GM12878 (cell line): ENCODE measurements around the gene GRPEL2. TPM values are rescaled to one million over a fixed set of nuclear protein-coding genes. Genes with fewer than 3 reads are reported as not detected.
A peak's percentile ranks its signal among the peaks of the same experiment; 100 is the strongest.

Experiments used
- ATAC-seq: fragments of 200-7000 bp; cut with Tn5 transposase; 3 replicates; pipeline ENCODE4 v1.9.1; 2020; ENCODE audit warnings: mild to moderate bottlenecking, moderate library complexity
- BruUV-seq: library from RNA; stranded (reverse); fragments of 400-500 nt; replicated peaks from 2 replicates; lab custom pipeline; 2021; lab: Mats Ljungman, UMichigan
- CTCF ChIA-PET: fragments of 300-600 bp; sonication (Branson Sonifier 250); formaldehyde crosslinking; extraction: SDS; loops from one replicate; lab custom pipeline; 2021; ENCODE audit warnings: inconsistent platforms; lab: Yijun Ruan, JAX
- POLR2A ChIA-PET: fragments of 350-600 bp; formaldehyde crosslinking; extraction: SDS; loops from one replicate; lab custom pipeline; 2021; ENCODE audit warnings: inconsistent platforms; lab: Charles Lee
- RAD21 ChIA-PET: fragments of 300-600 bp; sonication (Branson Sonifier 250); formaldehyde crosslinking; loops from one replicate; lab custom pipeline; 2023; ENCODE audit warnings: antibody characterized with exemption; ENCODE audit not compliant: unreplicated experiment; lab: Charles Lee
- SMC1A ChIA-PET: fragments of 300-600 bp; sonication (Branson Sonifier 250); formaldehyde crosslinking; loops from one replicate; lab custom pipeline; 2023; ENCODE audit not compliant: unreplicated experiment, uncharacterized antibody; lab: Charles Lee
- DNase-seq: peaks from one replicate; pipeline ENCODE4 v3.0.0-alpha.2; 2011; ENCODE audit warnings: low read depth, low spot score
- FAIRE-seq: peaks from 3 replicates; lab custom pipeline; 2011; peaks lifted over from hg19 to GRCh38; lab: Jason Lieb, UNC
- H2AFZ ChIP-seq: 2 replicates; pipeline ENCODE4 v1.6.0; 2011; ENCODE audit warnings: low read depth, low read length, control low read depth; ENCODE audit not compliant: control insufficient read depth
- H3K27ac ChIP-seq: 2 replicates; pipeline ENCODE4 v1.5.1; 2011; ENCODE audit warnings: control low read depth; ENCODE audit not compliant: control insufficient read depth, insufficient read depth
- H3K27me3 ChIP-seq, 2 experiments: replicated peaks in 1 of 2; 2 replicates each; pipeline versions ENCODE4 v1.6.0 to v1.6.1; 2011; ENCODE audit warnings: low read length in 1 of 2; ENCODE audit not compliant: control insufficient read depth in 2 of 2, insufficient read depth in 2 of 2
- H3K36me3 ChIP-seq, 2 experiments: 2 replicates each; pipeline ENCODE4 v1.5.1; 2011; ENCODE audit warnings: low read length in 1 of 2; ENCODE audit not compliant: control insufficient read depth in 2 of 2, insufficient read depth in 2 of 2
- H3K4me1 ChIP-seq: 2 replicates; pipeline ENCODE4 v1.6.1; 2011; ENCODE audit warnings: mild to moderate bottlenecking, low read length, moderate library complexity, mixed read lengths; ENCODE audit not compliant: control insufficient read depth, insufficient read depth
- H3K4me2 ChIP-seq: 2 replicates; pipeline ENCODE4 v1.6.0; 2011; ENCODE audit warnings: control low read depth; ENCODE audit not compliant: control insufficient read depth, insufficient read depth
- H3K4me3 ChIP-seq: fragments of 200-600 bp; sonication (generic); 2 replicates; pipeline ENCODE4 v1.5.1; 2016
- H3K79me2 ChIP-seq: 2 replicates; pipeline ENCODE4 v1.6.0; 2011; ENCODE audit warnings: low read length; ENCODE audit not compliant: control insufficient read depth, insufficient read depth
- H3K9ac ChIP-seq: 2 replicates; pipeline ENCODE4 v1.8.0; 2011; ENCODE audit warnings: low read length, control low read depth, mixed read lengths; ENCODE audit not compliant: control insufficient read depth, insufficient read depth
- H3K9me3 ChIP-seq: replicated peaks from 3 replicates; pipeline ENCODE4 v1.5.1; 2011; ENCODE audit warnings: mild to moderate bottlenecking, low read length; ENCODE audit not compliant: control insufficient read depth, insufficient read depth
- H4K20me1 ChIP-seq: 2 replicates; pipeline ENCODE4 v1.6.0; 2011; ENCODE audit not compliant: control insufficient read depth, insufficient read depth
- EGR1 ChIP-seq, 2 experiments: IDR thresholded peaks; 1 replicate in 1 of 2; 2 replicates in 1 of 2; pipeline ENCODE4 v1.6.1; 2011 to 2012; ENCODE audit warnings: low read depth in 2 of 2, low read length in 2 of 2, borderline replicate concordance in 1 of 2, mild to moderate bottlenecking in 1 of 2, moderate library complexity in 1 of 2
- KAT2A ChIP-seq: conservative IDR thresholded peaks from 2 replicates; pipeline ENCODE4 v1.6.1; 2011; ENCODE audit warnings: low read depth, low read length; ENCODE audit not compliant: control insufficient read depth
- LARP7 ChIP-seq: fragments of 450-650 bp; IDR thresholded peaks from 2 replicates; pipeline ENCODE4 v1.6.1; 2017; ENCODE audit warnings: mild to moderate bottlenecking
- TAF1 ChIP-seq: IDR thresholded peaks from 2 replicates; pipeline ENCODE4 v1.6.1; 2011; ENCODE audit warnings: mild to moderate bottlenecking, low read depth, low read length, borderline replicate concordance
- TARDBP ChIP-seq: IDR thresholded peaks from 2 replicates; pipeline ENCODE4 v1.6.1; 2016; ENCODE audit warnings: borderline replicate concordance
- ZNF217 ChIP-seq: fragments of 450-650 bp; IDR thresholded peaks from 2 replicates; pipeline ENCODE4 v1.6.1; 2017; ENCODE audit warnings: antibody characterized with exemption, mild to moderate bottlenecking
- ZNF622 ChIP-seq: fragments of 450-650 bp; IDR thresholded peaks from 2 replicates; pipeline ENCODE4 v1.6.1; 2017; ENCODE audit warnings: mild to moderate bottlenecking, inconsistent platforms
- WGBS: methylation state at CpG from one replicate; pipeline ENCODE4 v1.1.6; 2016; ENCODE audit warnings: low lambda C conversion rate; ENCODE audit not compliant: insufficient replicate concordance, insufficient coverage; ENCODE audit errors: missing lambda C conversion rate; 5-methylcytosine and 5-hydroxymethylcytosine counted together
- in situ Hi-C: fragments of 300-500 bp; cut with MboI; formaldehyde crosslinking; loops from 9 replicates; pipeline ENCODE4 v1.14.3; 2018; ENCODE audit warnings: mixed read lengths
- intact Hi-C: fragments of 100-400 bp; cut with micrococcal nuclease; formaldehyde crosslinking; loops from one replicate; pipeline ENCODE4 v1.14.2; 2022; ENCODE audit not compliant: unreplicated experiment
- polyA plus RNA-seq, 11 experiments: library from polyadenylated mRNA; depleted of rRNA in 4 of 11; unstranded in 6 of 11; stranded (reverse) in 5 of 11; fragments of >200 nt; fragmentation: Nextera tagmentation in 4 of 11; fragmentation: Illumina TruSeq in 1 of 11; extraction: Ambion mirVana in 4 of 11; extraction: Trizol in 1 of 11; gene quantifications; 1 replicate in 1 of 11; 2 replicates in 10 of 11; pipeline versions ENCODE4 v1.2.1 to v1.2.3, GENCODE V29; 2011 to 2016; ENCODE audit warnings: inconsistent platforms in 2 of 11, missing spikeins in 2 of 11, low read depth in 1 of 11
- total RNA-seq, 4 experiments: library from RNA; depleted of rRNA in 3 of 4; stranded (reverse); fragments of >200 nt in 3 of 4; fragmentation: Illumina TruSeq in 1 of 4; extraction: Trizol in 1 of 4; gene quantifications; 2 replicates each; pipeline versions ENCODE4 v1.2.1 to v1.2.3, GENCODE V29; 2013 to 2021
- TF ChIP-seq, protein P1 (sequence below): fragments of 450-650 bp; IDR thresholded peaks from 2 replicates; pipeline ENCODE4 v1.6.1; 2016; ENCODE audit warnings: mild to moderate bottlenecking, moderate library complexity, borderline replicate concordance
- TF ChIP-seq, protein P2 (sequence below): fragments of 450-650 bp; IDR thresholded peaks from 2 replicates; pipeline ENCODE4 v1.6.1; 2014; ENCODE audit warnings: mild to moderate bottlenecking

Gene GRPEL2
- total and polyA plus RNA-seq, 10 of the 15 experiments (the other 5 are each of a cell fraction or from before 2014, with no cell fraction given): 4.4 to 20.2 (median 14.1) TPM

DNA sequence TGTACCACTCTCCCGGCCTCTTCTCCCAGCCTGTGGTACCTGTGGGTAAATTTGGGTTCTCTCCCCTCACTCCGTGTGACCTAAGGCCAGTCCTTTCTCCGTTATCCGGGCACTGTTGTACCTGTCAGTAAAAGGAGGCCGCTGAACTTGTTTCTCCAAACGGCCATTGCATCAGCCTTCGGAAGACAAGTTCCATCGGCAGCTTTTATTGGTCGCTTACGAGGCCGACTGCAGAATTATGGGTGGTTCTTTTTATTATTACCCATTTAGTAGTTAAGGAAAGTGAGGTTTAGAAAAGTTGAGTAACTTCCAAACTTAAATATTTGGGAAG lies 558 bp downstream of the GRPEL2 start:
- no peaks in the 10 kb centered on the region for H3K27me3 ChIP-seq
- H3K79me2 ChIP-seq: peaks cover 23% of the 10 kb centered on the region
- peaks cover under 1 to 19% of the 10 kb centered on the region in 2 experiments for H3K36me3 ChIP-seq
- intact Hi-C loops: loop anchor here (1.0 to 10.0 kb wide), 3 partner anchors 11 to 541 kb away; partner anchors contain the start of gene CSNK1A1
- H3K4me1 ChIP-seq: no peaks in the 10 kb centered on the region
- peak overlapping the region; percentile 78 for H3K4me2 ChIP-seq
- FAIRE-seq (no peak), ATAC-seq (peak; percentile 23)
- peak overlapping the region; percentile 84 for H3K27ac ChIP-seq
- H4K20me1 ChIP-seq: no peaks in the 10 kb centered on the region
- no peaks in the 10 kb centered on the region for H3K9me3 ChIP-seq
- ChIA-PET RAD21 (interaction anchor here (0.5 to 4.7 kb wide), 5 partner anchors 11 to 272 kb away, joined by 3 to 30 read pairs (median 6); partner anchors contain the start of gene PCYOX1L), CTCF (interaction anchor here (0.8 to 8.3 kb wide), 10 partner anchors 9 to 505 kb away, joined by 3 to 62 read pairs (median 4); partner anchors contain the start of genes CSNK1A1 and PCYOX1L)
- WGBS: under 1% methylated on average over 11 of the region's 11 CpGs
- peak overlapping the region; percentile 97 for H3K4me3 ChIP-seq
- TF ChIP-seq LARP7: peak; percentile 10; the same call in 1 of the 2 replicates
- TF ChIP-seq, protein P1, sequence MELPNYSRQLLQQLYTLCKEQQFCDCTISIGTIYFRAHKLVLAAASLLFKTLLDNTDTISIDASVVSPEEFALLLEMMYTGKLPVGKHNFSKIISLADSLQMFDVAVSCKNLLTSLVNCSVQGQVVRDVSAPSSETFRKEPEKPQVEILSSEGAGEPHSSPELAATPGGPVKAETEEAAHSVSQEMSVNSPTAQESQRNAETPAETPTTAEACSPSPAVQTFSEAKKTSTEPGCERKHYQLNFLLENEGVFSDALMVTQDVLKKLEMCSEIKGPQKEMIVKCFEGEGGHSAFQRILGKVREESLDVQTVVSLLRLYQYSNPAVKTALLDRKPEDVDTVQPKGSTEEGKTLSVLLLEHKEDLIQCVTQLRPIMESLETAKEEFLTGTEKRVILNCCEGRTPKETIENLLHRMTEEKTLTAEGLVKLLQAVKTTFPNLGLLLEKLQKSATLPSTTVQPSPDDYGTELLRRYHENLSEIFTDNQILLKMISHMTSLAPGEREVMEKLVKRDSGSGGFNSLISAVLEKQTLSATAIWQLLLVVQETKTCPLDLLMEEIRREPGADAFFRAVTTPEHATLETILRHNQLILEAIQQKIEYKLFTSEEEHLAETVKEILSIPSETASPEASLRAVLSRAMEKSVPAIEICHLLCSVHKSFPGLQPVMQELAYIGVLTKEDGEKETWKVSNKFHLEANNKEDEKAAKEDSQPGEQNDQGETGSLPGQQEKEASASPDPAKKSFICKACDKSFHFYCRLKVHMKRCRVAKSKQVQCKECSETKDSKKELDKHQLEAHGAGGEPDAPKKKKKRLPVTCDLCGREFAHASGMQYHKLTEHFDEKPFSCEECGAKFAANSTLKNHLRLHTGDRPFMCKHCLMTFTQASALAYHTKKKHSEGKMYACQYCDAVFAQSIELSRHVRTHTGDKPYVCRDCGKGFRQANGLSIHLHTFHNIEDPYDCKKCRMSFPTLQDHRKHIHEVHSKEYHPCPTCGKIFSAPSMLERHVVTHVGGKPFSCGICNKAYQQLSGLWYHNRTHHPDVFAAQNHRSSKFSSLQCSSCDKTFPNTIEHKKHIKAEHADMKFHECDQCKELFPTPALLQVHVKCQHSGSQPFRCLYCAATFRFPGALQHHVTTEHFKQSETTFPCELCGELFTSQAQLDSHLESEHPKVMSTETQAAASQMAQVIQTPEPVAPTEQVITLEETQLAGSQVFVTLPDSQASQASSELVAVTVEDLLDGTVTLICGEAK: no peak
- TF ChIP-seq KAT2A: no peak
- no peak for TF ChIP-seq ZNF622
- TF ChIP-seq EGR1 (IDR thresholded peaks at IDR 0.05; ENCODE audit: borderline replicate concordance in 1 of 2, low read depth in 2 of 2, low read length in 2 of 2): no peak
- TF ChIP-seq TARDBP: no peak
- TF ChIP-seq ZNF217: no peak
- TF ChIP-seq, protein P2, sequence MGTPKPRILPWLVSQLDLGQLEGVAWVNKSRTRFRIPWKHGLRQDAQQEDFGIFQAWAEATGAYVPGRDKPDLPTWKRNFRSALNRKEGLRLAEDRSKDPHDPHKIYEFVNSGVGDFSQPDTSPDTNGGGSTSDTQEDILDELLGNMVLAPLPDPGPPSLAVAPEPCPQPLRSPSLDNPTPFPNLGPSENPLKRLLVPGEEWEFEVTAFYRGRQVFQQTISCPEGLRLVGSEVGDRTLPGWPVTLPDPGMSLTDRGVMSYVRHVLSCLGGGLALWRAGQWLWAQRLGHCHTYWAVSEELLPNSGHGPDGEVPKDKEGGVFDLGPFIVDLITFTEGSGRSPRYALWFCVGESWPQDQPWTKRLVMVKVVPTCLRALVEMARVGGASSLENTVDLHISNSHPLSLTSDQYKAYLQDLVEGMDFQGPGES: no peak
- no peak for TF ChIP-seq TAF1
- TF ChIP-seq, all 136 proteins: peak for 1
- Histone ChIP-seq H2AFZ (peak overlapping the region; percentile 100), H3K9ac (peak overlapping the region; percentile 97)
- in situ Hi-C loops: no loop called here
- no peak for DNase-seq
- ChIA-PET SMC1A (interaction anchor here (1.2 to 3.4 kb wide), 6 partner anchors 11 to 204 kb away, joined by 3 to 23 read pairs (median 4); partner anchors contain the start of gene PCYOX1L), POLR2A (interaction anchor here (1.2 to 3.8 kb wide), 5 partner anchors 8 to 206 kb away, joined by 5 to 66 read pairs (median 8); partner anchors contain the start of genes CSNK1A1 and PCYOX1L)
- BruUV-seq: TSS peak; percentile 68
